Measurements from ENCODE around the gene SPOCD1.

SPOCD1 gene

DNA sequence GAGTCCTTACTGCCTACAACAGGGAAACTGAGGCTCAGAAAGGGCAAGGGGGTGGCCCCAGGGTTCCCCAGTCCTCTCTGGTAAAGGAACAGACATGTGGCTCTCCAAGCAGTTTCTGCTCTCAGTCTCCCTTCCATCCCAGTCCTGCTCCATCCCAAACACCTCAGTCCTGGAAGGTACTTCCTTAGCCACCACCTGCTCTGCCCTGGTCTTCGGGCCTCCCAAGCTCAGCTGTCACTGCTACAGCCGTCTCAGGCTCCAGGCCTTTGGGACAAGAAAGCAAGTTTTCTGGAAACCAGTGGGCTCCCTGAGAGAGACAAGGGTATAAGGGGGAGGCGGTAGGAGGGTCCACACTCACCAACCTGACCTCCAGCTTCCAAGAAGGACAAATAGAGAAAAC is 28.6 kb downstream of the SPOCD1 start:
- DNase-seq: peak; percentile 5

DNA sequence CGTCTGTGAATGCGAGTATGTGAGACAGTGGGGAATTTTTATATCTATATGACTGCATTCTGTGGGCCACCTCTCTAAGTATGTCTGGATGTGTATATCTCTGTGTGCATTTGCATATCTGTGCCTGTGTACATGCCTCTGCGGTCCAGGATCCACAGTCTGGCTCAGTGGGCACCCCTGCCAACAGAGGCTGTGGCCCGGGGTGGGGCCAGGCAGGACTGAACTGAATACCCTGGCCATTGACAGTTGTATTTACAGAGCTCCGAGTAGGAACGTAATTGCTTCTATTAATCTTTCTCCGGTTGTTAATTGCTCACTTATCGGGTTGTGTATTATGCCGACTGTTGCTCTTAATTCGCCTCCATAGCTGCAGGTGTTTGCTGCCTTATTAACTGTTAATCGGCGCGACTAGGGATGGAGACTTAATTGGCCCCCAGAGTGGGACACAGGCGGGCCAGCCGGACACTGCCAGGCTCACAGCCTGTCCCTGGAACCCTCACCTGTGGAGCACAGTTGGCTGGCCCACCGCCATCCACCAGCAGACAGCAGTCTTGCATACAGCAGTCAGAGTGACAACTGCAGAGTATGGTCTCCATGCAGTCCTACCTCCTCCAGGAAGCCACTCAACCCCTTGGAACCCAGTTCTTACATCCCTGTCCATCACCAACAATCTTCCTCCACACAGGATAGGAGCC is 29.3 kb downstream of the SPOCD1 start:
- DNase-seq: peak; percentile 3

DNA sequence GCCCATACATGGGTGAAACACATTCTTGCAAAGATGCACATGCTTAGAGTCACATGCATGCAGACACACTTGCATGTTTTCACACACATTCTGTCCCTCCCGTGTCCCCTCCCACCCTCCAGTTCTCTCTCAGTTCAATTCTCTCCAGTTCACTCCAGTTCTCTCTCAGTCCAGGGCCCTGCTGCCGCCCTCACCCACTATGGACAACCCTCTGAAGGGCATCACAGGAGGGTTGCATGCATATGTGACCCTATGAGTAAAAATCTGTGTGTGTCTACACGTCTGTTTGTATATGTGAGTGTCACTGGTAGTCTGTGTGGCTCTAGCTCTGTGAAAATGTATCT is 29.9 kb downstream of the SPOCD1 start:
- DNase-seq: no peak

DNA sequence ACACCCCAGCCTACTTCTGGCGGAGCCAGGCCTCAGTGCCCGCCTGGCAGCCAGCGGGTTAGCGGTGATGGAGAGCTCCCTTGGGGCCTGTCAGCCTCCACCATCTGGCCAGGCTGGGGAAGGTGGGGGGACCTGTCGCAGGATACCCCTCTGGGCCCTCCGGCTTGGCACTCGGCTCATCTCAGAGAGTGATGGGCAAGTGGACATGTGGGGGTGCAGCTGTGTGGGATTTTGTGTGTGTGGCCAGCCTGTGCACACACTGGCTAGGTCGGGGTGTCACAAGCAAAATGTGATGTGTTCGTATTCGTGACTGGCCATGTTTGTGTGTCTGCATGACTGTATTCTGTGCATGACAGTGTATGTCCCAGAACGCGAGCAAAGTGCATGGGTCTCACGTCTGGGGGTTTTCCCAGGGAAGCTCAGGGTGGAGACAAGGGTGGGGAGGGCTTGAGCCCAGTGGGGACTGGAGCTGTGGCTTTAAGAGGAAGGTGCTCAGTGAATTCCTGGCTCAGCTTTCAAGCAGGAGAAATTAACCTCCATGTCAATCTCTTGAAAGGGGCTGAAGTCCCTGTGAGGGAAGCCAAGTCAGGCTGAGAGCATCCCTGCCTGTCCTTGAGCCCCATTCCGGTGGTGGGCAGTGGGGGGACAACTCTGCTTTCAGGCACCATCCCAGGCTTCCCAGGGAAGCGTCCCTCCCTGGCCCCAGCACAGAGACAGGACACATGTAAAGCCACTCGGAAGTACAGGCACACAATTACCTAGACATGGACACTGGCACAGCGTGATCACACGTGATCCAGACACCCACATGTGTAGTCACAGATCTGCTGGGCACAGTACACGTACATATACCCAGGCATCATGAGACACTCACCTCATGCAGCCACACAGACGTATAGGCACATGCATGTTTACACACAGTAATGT is 30.5 kb downstream of the SPOCD1 start:
- no peak for DNase-seq

DNA sequence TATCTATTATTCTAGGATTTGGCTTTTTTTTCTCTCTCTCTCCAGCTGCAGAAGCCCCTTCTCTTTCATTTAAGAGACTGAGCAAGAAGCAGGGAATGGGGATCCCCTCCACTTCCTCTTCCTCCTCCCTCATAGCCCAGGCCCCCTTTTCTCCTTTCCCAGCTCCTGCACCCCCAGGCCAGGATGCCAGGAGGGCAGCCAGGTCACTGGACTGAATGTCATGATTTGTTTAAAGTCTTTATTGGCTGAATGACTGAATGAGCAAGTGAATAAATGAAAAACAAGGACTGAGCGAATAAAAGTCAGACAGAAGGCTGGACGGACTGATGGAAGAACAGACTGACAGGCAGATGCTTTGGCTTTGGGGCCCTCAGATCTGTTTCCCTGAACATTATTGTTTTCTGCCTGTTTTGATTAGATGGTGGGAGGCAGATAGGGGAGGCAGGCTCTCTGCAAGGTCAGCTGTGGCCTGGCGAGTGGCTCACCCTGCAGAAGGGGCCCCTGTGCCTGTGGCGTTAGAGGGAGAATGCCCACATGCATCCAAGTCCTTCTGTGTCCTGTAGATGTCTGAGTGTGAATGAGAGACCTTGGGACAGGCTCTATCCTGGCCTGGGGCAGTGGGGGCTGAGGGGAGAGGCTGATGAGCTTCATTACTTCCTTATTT is 31.3 kb downstream of the SPOCD1 start:
- DNase-seq: no peak

DNA sequence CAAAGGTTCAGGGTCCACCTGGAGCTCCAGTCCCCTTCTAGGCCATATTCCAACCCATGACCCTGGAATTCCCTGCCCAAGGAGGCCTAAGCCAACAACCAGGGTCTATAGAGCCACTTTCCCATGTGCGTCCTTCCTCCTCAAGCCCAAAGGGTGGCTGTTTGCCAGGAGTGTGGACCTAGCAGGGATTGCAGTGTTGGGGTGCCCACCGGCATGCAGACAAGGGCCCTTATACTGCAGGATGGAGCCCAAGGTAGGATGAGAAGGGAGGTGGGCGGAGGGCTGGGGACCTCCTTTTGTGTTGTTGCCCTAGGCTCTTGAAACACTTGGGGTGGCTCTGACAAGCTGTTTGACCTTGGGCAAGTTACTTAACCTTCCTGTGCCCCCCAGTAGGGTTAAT is 32.0 kb downstream of the SPOCD1 start:
- DNase-seq: peak; percentile 1

DNA sequence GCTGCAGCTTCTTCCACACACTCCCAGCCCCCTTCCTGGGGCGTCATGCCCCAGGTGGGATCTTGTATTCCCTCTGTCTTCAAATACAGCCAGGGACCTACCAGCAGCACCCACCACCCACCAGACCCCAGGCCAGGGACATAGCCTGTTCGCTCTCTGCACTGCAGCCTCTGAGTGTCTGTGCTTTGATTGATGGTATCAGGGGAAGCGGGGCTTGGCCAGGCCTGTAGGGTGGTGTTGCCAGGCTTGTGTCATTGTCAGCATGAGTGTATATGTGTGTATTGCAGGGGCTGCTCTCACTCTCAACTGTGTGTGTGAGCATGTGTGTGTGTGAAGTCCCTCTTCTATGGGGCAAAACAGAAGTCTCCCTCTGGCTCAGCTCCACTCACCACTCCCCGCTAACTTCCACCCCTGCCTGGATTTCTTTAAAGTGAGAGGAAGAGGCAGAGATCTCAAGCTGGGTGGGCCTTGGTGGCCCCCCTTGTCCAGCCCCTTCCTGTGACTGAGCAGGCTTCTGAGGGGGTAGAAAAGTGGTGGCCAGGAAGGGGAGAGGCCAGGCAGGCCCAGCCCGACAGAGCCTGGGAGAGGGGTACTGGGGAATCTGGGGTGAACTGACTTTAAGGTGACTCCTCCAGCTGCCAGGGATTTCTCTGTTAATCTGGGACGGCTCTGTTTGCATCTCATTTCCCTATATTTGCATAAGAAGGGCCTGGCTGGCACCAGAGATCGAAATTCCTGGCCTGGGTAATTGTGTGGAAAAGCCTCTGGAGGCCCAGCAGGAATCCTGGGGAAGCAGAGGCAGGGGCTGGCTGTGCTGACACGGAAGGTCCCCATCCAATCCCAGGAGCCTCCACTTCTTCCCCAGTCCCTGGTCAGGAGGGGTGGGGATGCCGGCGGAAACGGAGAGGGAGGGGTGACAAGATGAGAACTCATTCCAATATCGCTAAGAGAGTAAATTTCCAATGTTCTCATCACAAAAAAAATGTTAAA is 33.1 kb downstream of the SPOCD1 start:
- DNase-seq: no peak

DNA sequence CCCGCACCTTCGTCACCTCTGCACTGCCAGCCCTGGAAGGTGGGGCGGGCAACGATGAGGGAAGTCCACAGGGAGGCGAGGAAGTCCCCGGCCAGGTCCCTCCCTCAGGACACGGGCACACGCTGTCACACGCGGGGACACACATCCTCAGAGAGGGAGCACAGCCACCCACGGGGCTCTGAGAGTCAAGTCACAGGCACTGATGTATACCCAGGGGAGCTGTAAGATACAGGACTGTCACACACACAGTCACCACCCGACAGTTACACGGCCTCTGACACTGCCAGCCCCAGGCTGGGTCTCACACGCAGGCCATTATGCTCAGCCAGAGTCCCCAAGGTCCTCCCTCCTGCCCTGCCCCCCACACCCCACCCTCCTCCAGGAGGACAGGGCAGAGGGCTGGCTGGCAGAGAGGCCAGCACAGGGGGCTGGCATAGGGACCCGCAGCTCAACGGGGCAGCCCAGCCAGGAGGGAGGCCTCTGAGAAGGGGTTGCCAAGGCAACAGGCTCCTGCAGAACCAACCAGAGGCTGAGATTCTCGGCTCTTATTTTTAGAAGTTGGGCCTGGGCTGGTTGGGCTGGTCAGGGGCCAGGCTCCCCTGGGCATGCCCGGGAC is 34.0 kb downstream of the SPOCD1 start:
- DNase-seq: no peak

DNA sequence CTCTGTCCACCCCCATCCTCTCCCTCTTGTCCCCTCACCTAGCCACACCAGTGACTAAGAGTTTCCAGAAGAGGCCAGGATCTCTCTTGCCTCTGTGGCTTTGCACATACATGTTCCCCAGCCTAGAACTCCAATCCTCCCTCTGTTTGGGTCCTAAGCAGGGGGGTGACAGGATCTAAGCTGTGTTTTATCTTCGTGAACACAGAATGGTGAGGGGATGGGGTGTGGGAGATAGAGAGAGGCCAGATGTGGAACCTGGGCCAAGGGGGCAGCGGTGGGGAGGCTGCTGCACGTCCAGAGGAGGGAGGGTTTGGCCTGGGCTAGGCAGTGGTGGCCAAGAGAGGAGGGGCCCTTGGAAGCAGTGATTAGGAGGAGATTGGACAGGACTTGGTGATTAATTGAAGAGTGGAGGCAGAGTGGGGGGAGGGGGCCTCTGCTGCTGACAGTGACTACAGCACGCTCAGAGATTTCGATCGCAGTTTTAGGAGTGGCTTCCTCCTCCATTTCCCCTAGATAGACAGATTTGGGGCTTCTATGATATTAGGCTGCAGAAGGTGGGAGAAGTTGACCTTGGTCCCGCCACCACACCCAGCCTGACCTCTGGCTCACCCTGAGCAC is 34.6 kb downstream of the SPOCD1 start:
- DNase-seq: no peak

DNA sequence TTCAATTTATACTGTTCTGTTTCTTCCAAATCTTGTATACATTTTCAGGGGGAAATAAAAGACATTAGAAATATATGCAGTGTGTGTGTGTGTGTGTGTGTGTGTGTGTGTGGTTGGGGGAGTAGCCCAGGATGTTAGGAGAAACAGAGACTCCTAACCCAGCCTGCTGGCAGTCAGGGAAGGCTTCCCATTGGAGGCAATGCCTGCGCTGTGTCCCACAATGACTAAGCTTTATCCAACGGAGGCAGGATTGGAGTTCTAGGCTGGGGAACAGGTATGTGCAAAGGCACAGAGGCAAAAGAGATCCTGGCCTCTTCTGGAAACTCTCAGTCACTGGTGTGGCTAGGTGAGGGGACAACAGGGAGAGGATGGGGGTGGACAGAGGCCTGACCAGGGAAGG is 35.2 kb downstream of the SPOCD1 start:
- DNase-seq: no peak

DNA sequence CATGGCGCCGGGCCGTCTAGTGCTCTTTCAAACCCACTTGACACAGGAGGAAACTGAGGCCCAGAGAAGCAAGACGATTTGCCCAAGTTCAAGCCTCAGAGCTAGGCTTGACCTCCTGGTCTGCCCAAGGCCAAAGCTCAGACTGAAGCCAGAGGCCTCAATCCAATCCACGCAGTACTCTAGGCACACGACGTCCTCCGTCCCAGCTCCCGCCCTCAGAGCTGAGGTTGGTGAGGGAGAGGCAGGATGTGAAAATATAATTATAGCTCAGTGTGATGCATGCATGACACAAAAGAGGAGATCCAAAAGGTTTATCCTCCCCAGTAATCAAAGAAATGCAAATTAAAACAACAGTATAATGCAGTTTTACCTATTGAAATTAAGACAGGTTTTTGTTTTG is 36.1 kb downstream of the SPOCD1 start:
- DNase-seq: no peak

DNA sequence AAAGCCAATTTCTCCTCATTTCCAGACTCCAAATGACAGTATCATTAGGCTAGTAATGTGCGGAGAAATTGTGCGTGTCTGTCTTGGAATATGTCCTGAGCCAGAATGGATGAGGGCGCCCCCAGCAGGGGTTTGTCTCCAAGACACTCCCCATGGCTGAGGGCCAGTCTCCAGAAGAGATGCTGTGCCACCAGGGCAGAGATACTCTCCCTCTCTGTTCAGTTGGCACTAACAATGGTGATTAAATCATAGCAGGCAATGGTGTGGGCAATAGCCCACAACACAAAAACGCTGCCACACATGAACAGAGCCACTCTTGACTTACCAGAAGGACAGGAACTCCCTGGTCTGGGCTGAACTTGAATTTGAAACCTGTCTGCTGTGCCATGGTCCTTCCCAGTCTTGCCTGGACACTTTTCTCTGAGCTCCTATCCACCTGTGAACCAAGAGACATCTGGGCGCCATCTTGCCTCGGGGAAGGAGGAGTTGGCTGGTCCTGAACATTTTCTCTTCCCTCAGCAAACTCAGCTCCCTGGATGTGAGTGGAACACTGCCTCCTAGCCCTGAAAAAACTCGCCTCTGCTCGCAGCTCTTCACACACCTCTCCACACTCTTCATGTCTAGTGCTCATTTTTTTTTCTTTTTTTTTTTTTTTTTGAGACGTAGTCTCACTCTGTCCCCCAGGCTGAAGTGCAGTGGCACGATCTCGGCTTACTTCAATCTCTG is 36.9 kb downstream of the SPOCD1 start:
- DNase-seq: no peak

DNA sequence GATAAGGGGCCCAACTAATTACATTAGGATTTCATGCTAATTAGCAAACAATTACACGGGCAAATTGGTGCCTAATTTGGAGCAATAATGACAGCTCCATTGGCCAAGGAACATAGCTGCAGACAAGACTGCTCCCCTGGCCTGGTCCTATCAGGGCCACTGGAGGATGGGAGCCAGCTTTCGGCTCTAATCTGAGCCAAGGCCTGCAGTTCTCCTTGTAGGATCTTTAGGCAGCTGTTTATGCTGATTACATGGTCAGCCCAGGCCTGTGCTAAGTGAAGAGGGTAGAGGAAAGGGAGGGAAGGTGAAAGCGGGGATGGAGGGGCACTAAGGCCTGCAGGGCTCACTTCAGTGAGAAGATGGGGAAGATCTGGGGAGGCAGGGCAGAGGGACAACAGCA is 39.3 kb downstream of the SPOCD1 start:
- no peak for DNase-seq

DNA sequence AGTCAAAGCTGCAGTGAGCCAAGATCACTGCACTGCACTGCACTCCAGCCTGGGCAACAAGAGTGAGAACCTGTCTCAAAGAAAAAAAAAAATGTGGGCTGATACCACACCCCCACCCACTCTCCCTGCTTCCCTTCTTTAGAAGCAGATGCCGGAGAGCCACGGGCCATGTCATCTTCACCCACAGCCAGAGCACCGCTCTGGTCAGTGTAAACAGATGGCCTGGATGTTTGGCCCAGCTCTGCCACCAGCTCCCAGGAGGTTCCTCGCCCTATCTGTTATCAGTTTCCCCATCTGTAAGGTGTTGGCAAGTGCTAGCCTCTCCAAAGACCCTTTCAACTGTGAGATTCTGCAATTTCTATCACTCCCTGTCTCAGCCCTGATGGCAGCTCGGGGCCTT is 39.8 kb downstream of the SPOCD1 start:
- DNase-seq: no peak

DNA sequence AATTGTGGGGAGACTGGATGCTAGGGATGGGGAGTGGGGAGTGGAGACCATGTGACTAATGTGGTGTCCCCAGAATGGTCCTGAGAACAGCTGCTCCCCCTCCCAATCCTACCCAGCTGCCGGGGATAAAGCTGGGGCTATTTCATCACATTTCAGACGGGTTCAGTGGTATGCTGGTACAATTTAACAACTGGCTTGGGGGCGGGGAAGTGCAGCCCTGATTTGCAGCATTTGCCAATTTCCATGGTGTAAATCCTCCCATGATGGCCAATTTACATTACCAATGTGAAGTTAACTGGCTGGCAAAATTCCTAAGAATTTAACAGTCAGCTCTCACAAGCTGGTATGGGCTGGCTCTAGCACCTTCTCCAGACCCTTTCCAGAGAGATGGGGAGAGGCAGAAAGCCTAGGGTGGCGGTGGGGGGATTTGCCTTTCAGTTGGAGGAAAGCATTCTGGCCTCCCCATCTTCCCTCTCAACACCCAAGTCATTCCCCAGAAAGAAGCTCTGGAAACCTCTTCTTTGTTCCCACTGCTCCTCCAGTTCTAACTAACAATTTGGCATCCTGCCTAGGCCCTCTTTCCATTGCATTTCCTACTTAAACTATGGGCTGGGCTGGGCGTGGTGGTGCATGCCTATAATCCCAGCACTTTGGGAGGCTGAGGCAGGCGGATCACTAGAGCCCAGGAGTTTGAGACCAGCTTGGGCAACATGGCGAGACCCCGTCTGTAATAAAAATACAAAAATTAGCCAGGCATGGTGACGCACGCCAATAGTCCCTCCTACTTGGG is 40.4 kb downstream of the SPOCD1 start:
- DNase-seq: no peak

DNA sequence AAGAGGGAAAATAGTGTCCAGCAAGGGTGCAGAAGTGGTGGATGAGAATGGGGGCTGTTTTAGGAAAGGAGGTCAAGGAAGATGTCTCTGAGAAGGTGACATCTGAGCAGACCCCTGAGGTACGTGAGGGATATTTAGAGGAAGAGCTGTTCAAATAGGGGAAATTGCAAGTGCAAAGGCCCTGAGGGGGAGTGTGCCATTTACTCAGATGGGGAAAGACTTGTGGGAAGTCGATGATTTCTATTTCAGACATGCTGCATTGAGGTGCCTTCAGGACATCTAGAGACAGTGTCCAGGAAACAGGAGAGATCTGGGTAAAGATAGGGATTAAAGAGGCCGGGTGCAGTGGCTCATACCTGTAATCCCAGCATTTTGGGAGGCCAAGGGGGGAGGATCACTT is 41.3 kb downstream of the SPOCD1 start:
- DNase-seq: no peak

DNA sequence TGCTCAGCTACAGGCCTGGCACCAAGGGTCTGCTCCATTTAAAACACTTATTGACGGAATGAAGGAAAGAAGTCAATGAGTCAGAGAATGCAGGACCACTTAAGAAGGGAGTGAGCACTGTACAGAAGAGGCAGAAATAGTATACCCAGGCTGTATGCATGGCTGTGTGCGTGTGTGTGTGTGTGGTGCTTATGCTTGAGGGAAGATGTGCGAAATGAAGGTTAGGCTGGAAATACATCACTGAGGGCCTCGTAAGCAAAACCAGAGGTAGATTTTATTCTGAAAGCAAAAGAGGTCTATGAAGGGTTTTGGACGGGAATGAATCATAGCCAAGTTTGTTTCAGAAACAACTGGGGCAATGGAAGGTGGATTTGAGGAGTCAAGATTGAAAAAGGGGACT is 42.0 kb downstream of the SPOCD1 start:
- no peak for DNase-seq

DNA sequence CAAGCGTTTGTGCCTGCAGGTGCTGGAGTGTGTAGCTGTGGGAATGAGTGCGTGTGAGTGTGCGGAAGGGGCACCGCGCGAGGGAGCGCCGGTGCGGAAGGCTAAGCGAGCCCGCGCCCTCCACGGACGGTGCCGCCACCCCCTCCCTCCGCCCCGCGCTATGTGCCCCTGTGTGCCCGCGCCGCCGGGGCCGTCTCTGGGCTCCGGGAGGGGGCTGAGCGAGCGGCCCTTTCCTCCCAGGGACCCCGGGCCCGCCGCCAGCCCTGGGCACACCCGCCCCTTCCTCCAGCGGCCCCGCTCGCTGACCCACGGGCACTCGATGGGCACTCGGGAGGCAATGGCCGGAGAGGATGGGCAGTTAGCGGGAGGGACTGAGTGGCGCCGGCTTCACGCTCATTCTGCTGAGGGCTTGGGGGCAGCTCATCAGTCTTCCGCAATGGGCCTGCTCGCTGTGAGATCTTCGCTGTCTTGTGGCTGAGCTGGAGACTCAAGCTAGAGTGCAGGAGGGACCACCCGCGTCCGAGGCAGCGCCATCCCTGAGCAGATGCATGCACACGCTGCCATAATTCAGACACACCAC is 43.1 kb downstream of the SPOCD1 start:
- no peak for DNase-seq

DNA sequence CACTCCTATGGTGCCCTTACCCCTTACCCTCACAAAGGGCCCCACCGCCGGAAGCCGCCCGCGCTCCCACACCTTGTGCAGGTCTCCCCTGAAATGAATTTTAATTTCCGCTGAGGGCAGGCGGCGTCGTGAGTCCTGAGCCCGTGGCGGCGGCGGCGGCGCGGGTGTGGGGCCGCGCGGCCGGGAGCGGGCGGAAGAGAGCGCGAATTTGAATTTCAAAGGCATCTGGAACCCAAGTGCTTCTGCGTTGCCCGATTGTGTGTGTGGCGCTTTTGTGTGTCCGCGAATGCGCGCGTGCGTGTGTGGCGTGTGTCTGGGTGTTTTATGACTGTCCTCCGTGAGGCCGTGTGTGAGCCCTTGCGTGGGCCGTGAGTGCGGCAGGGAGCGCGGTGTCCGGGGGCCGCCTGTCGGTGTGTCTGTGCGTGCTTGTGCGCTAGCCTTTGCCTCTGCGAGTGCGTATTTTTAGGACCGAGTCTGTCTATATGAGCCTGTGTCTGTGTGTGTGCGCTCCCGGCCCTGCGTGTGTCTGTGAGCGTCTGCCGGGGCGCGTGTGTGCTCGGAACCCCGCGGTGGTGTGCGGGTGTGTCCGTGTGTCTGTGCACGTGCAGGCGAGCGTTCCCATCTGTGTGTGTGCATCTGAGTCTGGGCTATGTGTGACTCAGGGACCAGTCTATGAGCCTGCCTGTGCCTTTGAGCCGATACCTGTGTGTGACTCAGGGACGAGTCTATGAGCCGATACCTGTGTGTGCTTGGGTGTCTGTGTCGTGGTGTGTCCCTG is 43.7 kb downstream of the SPOCD1 start:
- DNase-seq: peak; percentile 67
